ENCODE data around the gene LDLRAD2. TPM values are rescaled to one million over a fixed set of nuclear protein-coding genes. Genes with fewer than 3 reads are reported as not detected.
"Not testable (repeated sequence)": the region's sequence is repeated elsewhere in the genome, so short reads cannot be mapped to it uniquely, and the experiment has no call there.

The LDLRAD2 gene
- total RNA-seq, 1 donor from 2014 or later, result not detected

DNA sequence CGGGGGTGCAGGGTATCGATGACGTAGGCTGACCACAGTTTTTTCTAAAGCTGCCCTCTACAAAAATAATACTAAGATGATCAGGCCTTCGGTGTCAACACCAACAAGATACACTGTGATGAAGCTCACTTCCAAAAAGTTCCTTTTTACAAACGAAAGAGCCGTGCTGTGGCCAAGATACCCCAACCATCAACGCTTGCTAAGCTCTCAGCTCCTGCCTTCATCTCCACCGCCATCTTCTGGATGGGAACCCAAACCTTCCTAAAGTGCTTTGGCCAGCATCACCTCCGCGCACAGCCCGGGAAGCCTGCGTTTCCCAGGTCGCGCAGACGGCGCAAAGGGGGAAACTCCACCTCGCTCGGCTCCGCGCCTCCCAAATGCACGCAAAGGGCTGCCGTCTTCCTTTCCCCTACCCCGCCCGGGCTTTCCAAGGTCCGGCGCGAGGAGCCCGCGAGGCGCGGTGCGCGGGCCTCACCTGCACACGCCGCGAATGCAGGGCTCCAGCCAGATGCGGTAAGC is 29.7 kb upstream of the LDLRAD2 start:
- Histone ChIP-seq H3K9me3 (replicated peaks) (peaks cover 5% of the 10 kb centered on the region), H3K27ac (replicated peaks) (peak overlapping the region; percentile 97), H3K27me3 (ENCODE audit: low read depth) (no peaks in the 10 kb centered on the region), H3K4me3 (peak overlapping the region; percentile 85), H3K36me3 (no peaks in the 10 kb centered on the region), H3K4me1 (peaks cover 39% of the 10 kb centered on the region)
- intact Hi-C loops (cut with micrococcal nuclease), result no loop called here
- no peak for DNase-seq
- TF ChIP-seq CTCF (IDR thresholded peaks at IDR 0.05; ENCODE audit: borderline replicate concordance), result peak; percentile 35

DNA sequence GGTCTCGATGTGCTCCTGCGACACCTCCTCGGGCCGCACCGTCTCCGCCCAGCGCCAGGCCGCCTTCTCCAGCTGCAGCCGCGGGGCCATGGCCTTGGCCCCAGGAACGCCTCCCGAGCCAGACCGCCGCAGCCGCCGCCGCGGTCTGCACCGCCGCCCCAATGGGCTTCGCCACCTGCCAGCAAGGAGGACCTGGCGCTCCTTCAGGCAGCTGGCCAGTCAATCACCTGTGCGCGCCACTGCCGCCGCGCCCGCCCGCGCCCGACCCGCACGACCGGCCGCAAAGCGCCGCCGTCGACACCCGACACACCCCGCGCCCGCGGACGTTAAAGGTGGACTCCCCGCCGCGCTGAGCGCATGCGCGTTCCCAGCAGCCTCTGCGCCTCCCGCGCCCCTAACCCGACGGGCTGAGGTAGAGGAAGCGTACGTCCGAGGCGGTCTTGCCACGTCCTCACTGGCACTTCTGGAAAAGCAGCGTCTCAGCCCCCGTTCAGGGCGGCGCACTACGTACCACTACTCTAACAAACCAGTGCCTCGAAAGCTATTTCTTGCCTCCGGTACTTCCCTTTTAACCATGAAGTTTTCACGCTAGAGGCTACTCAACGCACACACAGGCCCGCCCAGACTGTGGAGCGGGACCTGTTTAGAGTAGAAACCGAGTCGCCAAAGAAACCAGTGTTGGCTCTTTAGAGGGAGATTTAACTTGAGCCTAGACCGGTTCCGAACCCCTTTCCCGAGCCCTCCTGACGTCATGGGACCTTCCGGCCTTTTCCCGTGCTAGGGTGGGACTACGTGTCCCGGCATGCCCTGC is 29.0 kb upstream of the LDLRAD2 start, which contains the start of gene USP48:
USP48 (minus strand) TSS at position 282 of the 811 bp plus-strand sequence; CDS start at position 90, 192 bp downstream.
- no peaks in the 10 kb centered on the region for H3K36me3 ChIP-seq
- peaks cover 39% of the 10 kb centered on the region for H3K4me1 ChIP-seq
- no peaks in the 10 kb centered on the region for H3K27me3 ChIP-seq (ENCODE audit: low read depth)
- intact Hi-C loops (cut with micrococcal nuclease), result no loop called here
- peak within 1 kb of the TSS; percentile 85 for H3K4me3 ChIP-seq
- peak within 1 kb of the TSS; percentile 97 for H3K27ac ChIP-seq (replicated peaks)
- no peak for TF ChIP-seq CTCF (IDR thresholded peaks at IDR 0.05; ENCODE audit: borderline replicate concordance)
- DNase-seq, result peak; percentile 96
- no peaks in the 10 kb centered on the region for H3K9me3 ChIP-seq (replicated peaks)

DNA sequence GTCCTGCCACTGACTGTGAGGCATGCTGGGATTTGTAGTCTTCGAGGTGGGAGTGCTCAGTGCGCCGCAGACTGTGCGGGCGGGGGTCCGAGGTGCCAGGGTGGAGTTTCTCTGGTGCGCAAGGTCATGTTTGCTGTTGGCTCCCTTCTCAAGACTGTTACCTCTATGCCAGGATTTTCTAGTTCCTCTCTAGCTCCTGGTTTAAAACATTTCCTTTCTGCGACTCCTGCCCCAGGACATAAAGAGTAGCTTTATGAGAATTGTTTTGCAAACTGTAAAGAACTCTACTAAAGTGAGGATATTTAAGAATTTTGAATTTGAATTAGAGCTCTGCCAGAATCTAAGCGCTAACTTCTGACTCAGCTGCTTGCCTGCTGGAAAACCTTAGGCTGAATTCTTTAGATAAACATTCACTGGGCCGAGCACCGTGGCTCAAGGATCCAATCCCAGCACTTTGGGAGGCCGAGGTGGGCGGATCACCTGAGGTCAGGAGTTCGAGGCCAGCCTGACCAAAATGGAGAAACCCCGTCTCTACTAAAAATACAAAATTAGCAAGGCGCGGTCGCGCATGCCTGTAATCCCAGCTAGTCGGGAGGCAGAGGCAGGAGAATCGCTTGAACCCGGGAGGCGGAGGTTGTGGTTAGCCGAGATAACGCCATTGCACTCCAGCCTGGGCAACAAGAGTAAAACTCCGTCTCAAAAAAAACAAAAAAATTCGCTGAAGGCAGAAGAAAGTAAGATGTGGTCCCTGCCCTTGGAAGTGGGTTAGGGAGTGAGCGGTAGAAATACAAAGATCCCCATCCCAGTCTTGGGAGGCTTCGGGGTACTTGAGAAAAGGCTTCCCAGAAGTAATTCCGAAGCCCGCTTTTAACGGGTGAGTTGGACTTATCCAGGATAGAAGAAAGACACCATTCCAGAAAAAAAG is 28.1 kb upstream of the LDLRAD2 start:
- no peak for DNase-seq
- peak overlapping the region; percentile 97 for H3K27ac ChIP-seq (replicated peaks)

DNA sequence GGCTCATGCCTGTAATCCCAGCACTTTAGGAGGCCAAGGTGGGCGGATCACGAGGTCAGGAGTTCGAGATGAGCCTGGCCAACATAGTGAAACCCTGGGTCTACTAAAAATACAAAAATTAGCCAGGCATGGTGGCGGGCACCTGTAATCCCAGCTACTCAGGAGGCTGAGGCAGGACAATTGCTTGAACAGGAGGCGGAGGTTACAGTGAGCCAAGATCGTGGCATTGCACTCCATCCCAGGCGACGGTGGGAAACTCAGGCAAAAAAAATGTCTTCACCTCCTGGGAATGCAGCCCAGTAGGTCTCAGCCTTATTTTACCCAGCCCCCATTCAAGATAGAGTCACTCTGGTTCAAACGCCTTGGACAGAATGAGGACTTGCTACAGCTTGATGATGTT is 26.3 kb upstream of the LDLRAD2 start:
- H3K4me3 ChIP-seq; H3K36me3 ChIP-seq; H3K27me3 ChIP-seq (ENCODE audit: low read depth); DNase-seq; H3K27ac ChIP-seq (replicated peaks); H3K9me3 ChIP-seq (replicated peaks); intact Hi-C loops (cut with micrococcal nuclease): not testable (repeated sequence)
- H3K4me1 ChIP-seq, result peaks cover 26% of the 10 kb centered on the region

More for the DNA sequence above, 28.1 kb upstream of the LDLRAD2 start:
- intact Hi-C loops (cut with micrococcal nuclease), result no loop called here
- TF ChIP-seq CTCF (IDR thresholded peaks at IDR 0.05; ENCODE audit: borderline replicate concordance), result no peak
- peak overlapping the region; percentile 85 for H3K4me3 ChIP-seq
- no peaks in the 10 kb centered on the region for H3K9me3 ChIP-seq (replicated peaks)
- H3K36me3 ChIP-seq, result no peaks in the 10 kb centered on the region
- H3K27me3 ChIP-seq (ENCODE audit: low read depth), result no peaks in the 10 kb centered on the region
- H3K4me1 ChIP-seq, result peaks cover 39% of the 10 kb centered on the region

- H3K27me3 ChIP-seq (ENCODE audit: low read depth), result no peaks in the 10 kb centered on the region
- H3K4me3 ChIP-seq, result no peak overlapping the region
- no peak overlapping the region for H3K27ac ChIP-seq (replicated peaks)
- DNase-seq, result no peak
- intact Hi-C loops (cut with micrococcal nuclease), result no loop called here
- peaks cover 17% of the 10 kb centered on the region for H3K4me1 ChIP-seq
- no peak for TF ChIP-seq CTCF (IDR thresholded peaks at IDR 0.05; ENCODE audit: borderline replicate concordance)
- no peaks in the 10 kb centered on the region for H3K36me3 ChIP-seq
- no peaks in the 10 kb centered on the region for H3K9me3 ChIP-seq (replicated peaks)
Measured at GRCh38 chr1:21786640-21787039, 25.4 kb upstream of the LDLRAD2 start.

Measured in left ventricle myocardium inferior (tissue), 1 donor.